Measurements from ENCODE around the gene TNFSF10. TPM values are rescaled to one million over a fixed set of nuclear protein-coding genes. Genes with fewer than 3 reads are reported as not detected.

Gene TNFSF10
- total and polyA plus RNA-seq, 8 donors, result 32.8 to 95.2 (median 45.7) TPM

DNA sequence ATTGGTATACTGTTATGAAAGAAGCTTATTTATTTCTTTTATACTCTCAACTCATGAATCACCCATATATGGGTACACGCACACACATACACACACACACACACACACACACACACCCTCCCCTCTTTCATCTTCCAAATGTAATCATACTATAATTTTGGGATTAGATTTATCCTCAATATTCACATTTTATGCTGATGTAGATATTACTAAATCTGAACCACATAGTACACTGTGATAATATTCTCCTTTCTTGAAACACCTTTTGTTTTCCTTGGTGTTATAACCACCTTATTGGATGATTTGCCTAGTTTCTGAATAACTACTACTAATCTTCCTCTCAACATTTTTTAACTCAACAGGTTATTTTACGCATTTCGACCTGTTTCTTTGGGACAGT, 66.8 kb downstream of the TNFSF10 start:
- Histone ChIP-seq H3K36me3 (no peaks in the 10 kb centered on the region), H3K4me3 (no peak overlapping the region), H3K27me3 (peaks cover 0 to 20% of the 10 kb centered on the region in 2 donors), H3K27ac (no peak overlapping the region), H3K4me1 (no peaks in the 10 kb centered on the region), H3K9me3 (no peaks in the 10 kb centered on the region)
- no peak for ATAC-seq
- TF ChIP-seq CTCF (IDR thresholded peaks at IDR 0.05), result no peak
- DNase-seq, result no peak
- intact Hi-C loops (cut with DNase I), result no loop called here

Other genes with a start within 250 kb of the TNFSF10 start
- not detected for gene GHSR, start 75.0 kb downstream of the TNFSF10 start, total RNA-seq
- gene GHSR, start 75.0 kb downstream of the TNFSF10 start, polyA plus RNA-seq (ENCODE audit: insufficient read length in 6 of 6), result not detected
- gene NCEH1, start 187.6 kb upstream of the TNFSF10 start, total RNA-seq, result 10 to 100 TPM; 36.4 to 66.6 TPM
- 1 to 10 TPM; 2.8 to 3.8 (median 3.1) TPM for gene NCEH1, start 187.6 kb upstream of the TNFSF10 start, polyA plus RNA-seq (ENCODE audit: insufficient read length in 6 of 6)
- gene ECT2, start 227.3 kb upstream of the TNFSF10 start, total RNA-seq, result 10 to 100 TPM; 23.1 to 29.7 TPM
- gene ECT2, start 227.3 kb upstream of the TNFSF10 start, polyA plus RNA-seq (ENCODE audit: insufficient read length in 6 of 6), result 10 to 100 TPM; 24.3 to 44.2 (median 31.7) TPM

Measured in left lung (tissue), 10 donors.